ENCODE measurements around the gene TJAP1.
A peak's percentile ranks its signal among the peaks of the same experiment; 100 is the strongest.

Gene TJAP1

DNA sequence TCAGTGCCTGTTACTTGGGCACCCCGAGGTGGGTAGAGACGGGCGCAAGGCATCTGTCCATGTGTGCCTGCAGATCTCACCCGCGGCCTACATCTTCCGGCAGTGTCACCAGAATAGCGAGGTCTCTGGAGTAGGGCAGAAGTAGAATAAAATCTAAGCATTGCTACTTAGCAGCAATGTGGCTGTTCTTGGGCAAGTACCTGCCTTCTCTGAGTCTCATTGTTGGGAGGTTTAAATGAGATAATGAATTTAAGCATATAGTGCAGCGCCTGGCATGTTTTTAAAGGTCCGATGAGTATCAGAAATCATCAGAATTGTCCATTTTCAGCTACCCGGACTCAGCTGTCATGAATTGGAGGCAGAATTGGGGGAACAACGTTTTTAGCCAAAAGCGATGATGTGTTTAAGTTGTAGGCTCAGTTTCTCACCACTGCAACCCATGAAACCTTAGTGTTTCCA is 49.2 kb upstream of the TJAP1 start (continued):
- TF ChIP-seq, protein P1, sequence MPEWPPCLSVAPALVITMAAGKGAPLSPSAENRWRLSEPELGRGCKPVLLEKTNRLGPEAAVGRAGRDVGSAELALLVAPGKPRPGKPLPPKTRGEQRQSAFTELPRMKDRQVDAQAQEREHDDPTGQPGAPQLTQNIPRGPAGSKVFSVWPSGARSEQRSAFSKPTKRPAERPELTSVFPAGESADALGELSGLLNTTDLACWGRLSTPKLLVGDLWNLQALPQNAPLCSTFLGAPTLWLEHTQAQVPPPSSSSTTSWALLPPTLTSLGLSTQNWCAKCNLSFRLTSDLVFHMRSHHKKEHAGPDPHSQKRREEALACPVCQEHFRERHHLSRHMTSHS (tag by site-specific recombination; IDR thresholded peaks at IDR 0.05) = no peak
- TF ChIP-seq ZNF138 (tag by site-specific recombination; IDR thresholded peaks at IDR 0.05; ENCODE audit: borderline replicate concordance) = no peak
- no peak for TF ChIP-seq ZSCAN23 (tag by site-specific recombination; IDR thresholded peaks at IDR 0.05)
- TF ChIP-seq ZNF544 (tag by site-specific recombination; IDR thresholded peaks at IDR 0.05) = no peak
- TF ChIP-seq, protein P2, sequence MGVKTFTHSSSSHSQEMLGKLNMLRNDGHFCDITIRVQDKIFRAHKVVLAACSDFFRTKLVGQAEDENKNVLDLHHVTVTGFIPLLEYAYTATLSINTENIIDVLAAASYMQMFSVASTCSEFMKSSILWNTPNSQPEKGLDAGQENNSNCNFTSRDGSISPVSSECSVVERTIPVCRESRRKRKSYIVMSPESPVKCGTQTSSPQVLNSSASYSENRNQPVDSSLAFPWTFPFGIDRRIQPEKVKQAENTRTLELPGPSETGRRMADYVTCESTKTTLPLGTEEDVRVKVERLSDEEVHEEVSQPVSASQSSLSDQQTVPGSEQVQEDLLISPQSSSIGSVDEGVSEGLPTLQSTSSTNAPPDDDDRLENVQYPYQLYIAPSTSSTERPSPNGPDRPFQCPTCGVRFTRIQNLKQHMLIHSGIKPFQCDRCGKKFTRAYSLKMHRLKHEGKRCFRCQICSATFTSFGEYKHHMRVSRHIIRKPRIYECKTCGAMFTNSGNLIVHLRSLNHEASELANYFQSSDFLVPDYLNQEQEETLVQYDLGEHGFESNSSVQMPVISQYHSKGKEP (tag by site-specific recombination; IDR thresholded peaks at IDR 0.05) = no peak
- TF ChIP-seq ZNF658 (tag by site-specific recombination; IDR thresholded peaks at IDR 0.05) = no peak
- no peak for TF ChIP-seq ZNF423 (tag by site-specific recombination; IDR thresholded peaks at IDR 0.05)
- TF ChIP-seq ZBTB20 (tag by site-specific recombination; IDR thresholded peaks at IDR 0.05) = peak; percentile 78
- no peak for TF ChIP-seq ZNF580 (tag by site-specific recombination; IDR thresholded peaks at IDR 0.05)
- TF ChIP-seq, protein P3, sequence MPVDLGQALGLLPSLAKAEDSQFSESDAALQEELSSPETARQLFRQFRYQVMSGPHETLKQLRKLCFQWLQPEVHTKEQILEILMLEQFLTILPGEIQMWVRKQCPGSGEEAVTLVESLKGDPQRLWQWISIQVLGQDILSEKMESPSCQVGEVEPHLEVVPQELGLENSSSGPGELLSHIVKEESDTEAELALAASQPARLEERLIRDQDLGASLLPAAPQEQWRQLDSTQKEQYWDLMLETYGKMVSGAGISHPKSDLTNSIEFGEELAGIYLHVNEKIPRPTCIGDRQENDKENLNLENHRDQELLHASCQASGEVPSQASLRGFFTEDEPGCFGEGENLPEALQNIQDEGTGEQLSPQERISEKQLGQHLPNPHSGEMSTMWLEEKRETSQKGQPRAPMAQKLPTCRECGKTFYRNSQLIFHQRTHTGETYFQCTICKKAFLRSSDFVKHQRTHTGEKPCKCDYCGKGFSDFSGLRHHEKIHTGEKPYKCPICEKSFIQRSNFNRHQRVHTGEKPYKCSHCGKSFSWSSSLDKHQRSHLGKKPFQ (tag by site-specific recombination; IDR thresholded peaks at IDR 0.05) = no peak
- TF ChIP-seq ZNF692 (tag by site-specific recombination; IDR thresholded peaks at IDR 0.05) = no peak
- no peak for TF ChIP-seq ZNF529 (tag by site-specific recombination; IDR thresholded peaks at IDR 0.05; ENCODE audit: insufficient replicate concordance)
- no peak for TF ChIP-seq ZNF558 (tag by site-specific recombination; IDR thresholded peaks at IDR 0.05)
- no peak for TF ChIP-seq ZNF777 (tag by site-specific recombination; IDR thresholded peaks at IDR 0.05; ENCODE audit: borderline replicate concordance)
- no peak for TF ChIP-seq ZNF394 (tag by site-specific recombination; IDR thresholded peaks at IDR 0.05; ENCODE audit: borderline replicate concordance)
- TF ChIP-seq ZFP41 (tag by site-specific recombination; IDR thresholded peaks at IDR 0.05; ENCODE audit: borderline replicate concordance) = no peak
- no peak for TF ChIP-seq ZNF639 (tag by site-specific recombination; IDR thresholded peaks at IDR 0.05)
- TF ChIP-seq ZBTB7A (tag by site-specific recombination; IDR thresholded peaks at IDR 0.05; ENCODE audit: low read depth) = no peak
- TF ChIP-seq ZNF768 (tag by site-specific recombination; IDR thresholded peaks at IDR 0.05) = peak; percentile 61; the same call in 1 of the 2 replicates
- TF ChIP-seq TCF7L2 (IDR thresholded peaks at IDR 0.05; ENCODE audit: borderline replicate concordance, low read depth, low read length) = no peak
- TF ChIP-seq ZNF596 (tag by site-specific recombination; IDR thresholded peaks at IDR 0.05) = no peak
- no peak for TF ChIP-seq ZNF350 (tag by site-specific recombination; IDR thresholded peaks at IDR 0.05)
- TF ChIP-seq ZNF701 (tag by site-specific recombination; IDR thresholded peaks at IDR 0.05) = no peak
- no peak for TF ChIP-seq ZNF324 (tag by site-specific recombination; IDR thresholded peaks at IDR 0.05)
